Lower lobe of right lung (tissue), 2 donors: Measurements from ENCODE around the gene KCNN3. TPM values are rescaled to one million over a fixed set of nuclear protein-coding genes. Genes with fewer than 3 reads are reported as not detected.

Experiments used
- ATAC-seq, 2 donors: fragments of 200-7000 bp; cut with Tn5 transposase; one replicate each; pipeline ENCODE4 v1.9.1; 2020 to 2022; ENCODE audit warnings: mild to moderate bottlenecking in 2 of 2, moderate library complexity in 2 of 2
- DNase-seq: peaks from one replicate; pipeline ENCODE4 v3.0.0-alpha.2; 2020
- H3K27ac ChIP-seq: fragments of 200-600 bp; one replicate; pipeline ENCODE4 v1.8.0; 2022
- H3K27me3 ChIP-seq: fragments of 200-600 bp; one replicate; pipeline ENCODE4 v1.8.0; 2022; ENCODE audit warnings: low read depth
- H3K36me3 ChIP-seq: fragments of 200-600 bp; one replicate; pipeline ENCODE4 v1.8.0; 2022; ENCODE audit warnings: mild to moderate bottlenecking
- H3K4me1 ChIP-seq: fragments of 200-600 bp; one replicate; pipeline ENCODE4 v1.8.0; 2022
- H3K4me3 ChIP-seq: fragments of 200-600 bp; one replicate; pipeline ENCODE4 v1.8.0; 2022; ENCODE audit warnings: mild to moderate bottlenecking
- H3K9me3 ChIP-seq: fragments of 200-600 bp; one replicate; pipeline ENCODE4 v1.8.0; 2022
- intact Hi-C: fragments of 100-400 bp; cut with DNase I; formaldehyde crosslinking; loops from one replicate; pipeline ENCODE4 v1.11.0; 2022
- total RNA-seq: library from RNA; stranded (reverse); fragmentation: NEBNext Ultra II Directional; extraction: Animal tissue kit (Norgen Biotek cat#: 25700); gene quantifications from one replicate; pipeline ENCODE4 v1.2.1, GENCODE V29; 2021
- TF ChIP-seq, protein P1 (sequence below): fragments of 200-600 bp; IDR thresholded peaks from one replicate; pipeline ENCODE4 v1.8.0; 2022; ENCODE audit warnings: antibody characterized with exemption, mild to moderate bottlenecking
- donor health status: DM: no; HTN: yes; CAD: no; lungs with severe emphysema.

The KCNN3 gene
- total RNA-seq, 1 donor from 2014 or later = 4.4 TPM

DNA sequence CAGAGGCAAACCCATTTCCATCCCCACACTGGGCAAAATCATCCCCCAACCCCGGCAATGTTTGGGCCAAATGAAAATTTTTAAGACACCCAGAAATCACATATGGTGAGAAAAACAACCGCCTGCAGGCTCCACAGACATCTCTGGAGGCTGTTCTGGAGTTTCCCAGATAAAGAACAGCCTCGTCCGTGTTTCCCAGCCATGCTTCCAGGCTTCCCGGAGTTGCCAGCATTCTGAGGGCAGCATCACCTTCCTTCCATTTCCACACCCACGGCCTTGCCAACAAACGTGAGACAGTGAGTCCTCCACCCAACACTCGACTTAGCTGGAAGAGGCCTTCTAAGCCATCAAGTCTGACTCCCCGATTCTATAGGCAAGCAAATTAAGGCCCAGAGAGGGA is 36.9 kb downstream of the KCNN3 start:
- TF ChIP-seq, protein P1, sequence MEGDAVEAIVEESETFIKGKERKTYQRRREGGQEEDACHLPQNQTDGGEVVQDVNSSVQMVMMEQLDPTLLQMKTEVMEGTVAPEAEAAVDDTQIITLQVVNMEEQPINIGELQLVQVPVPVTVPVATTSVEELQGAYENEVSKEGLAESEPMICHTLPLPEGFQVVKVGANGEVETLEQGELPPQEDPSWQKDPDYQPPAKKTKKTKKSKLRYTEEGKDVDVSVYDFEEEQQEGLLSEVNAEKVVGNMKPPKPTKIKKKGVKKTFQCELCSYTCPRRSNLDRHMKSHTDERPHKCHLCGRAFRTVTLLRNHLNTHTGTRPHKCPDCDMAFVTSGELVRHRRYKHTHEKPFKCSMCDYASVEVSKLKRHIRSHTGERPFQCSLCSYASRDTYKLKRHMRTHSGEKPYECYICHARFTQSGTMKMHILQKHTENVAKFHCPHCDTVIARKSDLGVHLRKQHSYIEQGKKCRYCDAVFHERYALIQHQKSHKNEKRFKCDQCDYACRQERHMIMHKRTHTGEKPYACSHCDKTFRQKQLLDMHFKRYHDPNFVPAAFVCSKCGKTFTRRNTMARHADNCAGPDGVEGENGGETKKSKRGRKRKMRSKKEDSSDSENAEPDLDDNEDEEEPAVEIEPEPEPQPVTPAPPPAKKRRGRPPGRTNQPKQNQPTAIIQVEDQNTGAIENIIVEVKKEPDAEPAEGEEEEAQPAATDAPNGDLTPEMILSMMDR = no peak
- intact Hi-C loops = no loop called here

GRCh38 chr1:154832384-154832783 is 37.7 kb downstream of the KCNN3 start:
- DNase-seq = no peak
- Histone ChIP-seq H3K27me3 (no peaks in the 10 kb centered on the region), H3K4me1 (peaks cover 39% of the 10 kb centered on the region), H3K36me3 (no peaks in the 10 kb centered on the region), H3K27ac (no peak overlapping the region), H3K4me3 (no peak overlapping the region), H3K9me3 (no peaks in the 10 kb centered on the region)
- TF ChIP-seq, protein P1 = no peak
- intact Hi-C loops = no loop called here
- ATAC-seq = no peak

More for the DNA sequence above, 36.9 kb downstream of the KCNN3 start:
- ATAC-seq (no peak), DNase-seq (no peak)
- H3K9me3 ChIP-seq = no peaks in the 10 kb centered on the region
- H3K27ac ChIP-seq = no peak overlapping the region
- peaks cover 47% of the 10 kb centered on the region for H3K4me1 ChIP-seq
- H3K4me3 ChIP-seq = no peak overlapping the region
- H3K27me3 ChIP-seq = no peaks in the 10 kb centered on the region
- no peaks in the 10 kb centered on the region for H3K36me3 ChIP-seq

- DNase-seq = no peak
- no peak for ATAC-seq
- peaks cover 31% of the 10 kb centered on the region for H3K4me1 ChIP-seq
- no peak overlapping the region for H3K27ac ChIP-seq
- H3K9me3 ChIP-seq = no peaks in the 10 kb centered on the region
- intact Hi-C loops = no loop called here
- TF ChIP-seq, protein P1 = no peak
- H3K27me3 ChIP-seq = no peaks in the 10 kb centered on the region
- H3K36me3 ChIP-seq = no peaks in the 10 kb centered on the region
- H3K4me3 ChIP-seq = no peak overlapping the region
Measured at GRCh38 chr1:154831462-154831861, 38.6 kb downstream of the KCNN3 start.

GRCh38 chr1:154829062-154829461 is 41.0 kb downstream of the KCNN3 start:
- DNase-seq = no peak

GRCh38 chr1:154824179-154825000 is 45.7 kb downstream of the KCNN3 start:
- Histone ChIP-seq H3K4me1 (peaks cover 10% of the 10 kb centered on the region), H3K4me3 (no peak overlapping the region), H3K27ac (no peak overlapping the region), H3K36me3 (no peaks in the 10 kb centered on the region), H3K27me3 (no peaks in the 10 kb centered on the region), H3K9me3 (no peaks in the 10 kb centered on the region)
- TF ChIP-seq, protein P1 = no peak
- DNase-seq (no peak), ATAC-seq (no peak)
- intact Hi-C loops = no loop called here

More at GRCh38 chr1:154829062-154829461, 41.0 kb downstream of the KCNN3 start:
- peaks cover 10% of the 10 kb centered on the region for H3K4me1 ChIP-seq
- no peak for ATAC-seq
- TF ChIP-seq, protein P1 = no peak
- intact Hi-C loops = no loop called here
- H3K27me3 ChIP-seq = no peaks in the 10 kb centered on the region
- no peaks in the 10 kb centered on the region for H3K36me3 ChIP-seq
- no peak overlapping the region for H3K27ac ChIP-seq
- no peaks in the 10 kb centered on the region for H3K9me3 ChIP-seq
- no peak overlapping the region for H3K4me3 ChIP-seq
